Thyroid gland (tissue), 4 donors: Measurements from ENCODE around the gene C10orf67.

Experiments used
- POLR2A ChIP-seq, 2 donors: fragments of 450-650 bp; IDR thresholded peaks; one replicate each; pipeline ENCODE4 v1.6.1; 2017; ENCODE audit warnings: antibody characterized with exemption in 2 of 2, mild to moderate bottlenecking in 2 of 2, moderate library complexity in 1 of 2
- TF ChIP-seq, protein P1 (sequence below), 6 experiments: fragments of 200-600 bp in 3 of 6; fragments of 450-650 bp in 3 of 6; sonication (generic) in 3 of 6; IDR thresholded peaks; one replicate each; pipeline ENCODE4 v1.5.1; 2016 to 2019; ENCODE audit warnings: antibody characterized with exemption in 6 of 6, mild to moderate bottlenecking in 2 of 6, inconsistent platforms in 1 of 6, moderate library complexity in 1 of 6

DNA sequence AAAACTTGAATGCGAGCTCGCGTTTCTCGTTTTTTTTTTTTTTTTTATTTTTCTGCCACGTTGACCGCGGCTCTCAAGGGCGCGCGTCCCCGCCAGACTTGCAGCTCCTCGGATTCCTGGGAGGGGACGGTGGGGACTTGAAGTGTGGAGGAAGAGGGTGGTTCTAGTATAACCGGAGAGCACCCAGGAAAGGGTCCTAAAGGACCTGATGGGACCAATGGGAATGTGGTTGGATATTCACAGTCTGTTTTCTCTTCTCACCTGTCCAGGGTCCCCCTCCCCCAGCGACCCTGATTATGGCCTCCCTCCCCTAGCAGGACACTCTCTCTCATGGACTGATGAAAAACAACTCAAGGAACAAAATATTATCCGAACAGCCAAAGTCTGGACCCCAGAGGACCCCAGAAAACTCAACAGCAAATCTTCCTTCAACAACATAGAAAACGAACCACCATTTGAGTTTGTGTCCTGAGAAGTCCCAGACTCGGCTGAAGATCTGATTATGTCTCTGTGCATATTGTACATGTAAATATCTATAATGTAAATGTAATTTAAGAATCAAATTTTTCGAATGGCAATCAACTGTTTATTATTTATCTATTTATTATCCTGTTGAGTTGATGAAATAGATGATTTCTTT lies 151.0 kb downstream of the C10orf67 start:
- no peak for TF ChIP-seq POLR2A (IDR thresholded peaks at IDR 0.05)
- TF ChIP-seq, protein P1, sequence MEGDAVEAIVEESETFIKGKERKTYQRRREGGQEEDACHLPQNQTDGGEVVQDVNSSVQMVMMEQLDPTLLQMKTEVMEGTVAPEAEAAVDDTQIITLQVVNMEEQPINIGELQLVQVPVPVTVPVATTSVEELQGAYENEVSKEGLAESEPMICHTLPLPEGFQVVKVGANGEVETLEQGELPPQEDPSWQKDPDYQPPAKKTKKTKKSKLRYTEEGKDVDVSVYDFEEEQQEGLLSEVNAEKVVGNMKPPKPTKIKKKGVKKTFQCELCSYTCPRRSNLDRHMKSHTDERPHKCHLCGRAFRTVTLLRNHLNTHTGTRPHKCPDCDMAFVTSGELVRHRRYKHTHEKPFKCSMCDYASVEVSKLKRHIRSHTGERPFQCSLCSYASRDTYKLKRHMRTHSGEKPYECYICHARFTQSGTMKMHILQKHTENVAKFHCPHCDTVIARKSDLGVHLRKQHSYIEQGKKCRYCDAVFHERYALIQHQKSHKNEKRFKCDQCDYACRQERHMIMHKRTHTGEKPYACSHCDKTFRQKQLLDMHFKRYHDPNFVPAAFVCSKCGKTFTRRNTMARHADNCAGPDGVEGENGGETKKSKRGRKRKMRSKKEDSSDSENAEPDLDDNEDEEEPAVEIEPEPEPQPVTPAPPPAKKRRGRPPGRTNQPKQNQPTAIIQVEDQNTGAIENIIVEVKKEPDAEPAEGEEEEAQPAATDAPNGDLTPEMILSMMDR (IDR thresholded peaks at IDR 0.05) = no peak
